ENCODE data around the gene ERRFI1.
"Not testable (repeated sequence)": the region's sequence is repeated elsewhere in the genome, so short reads cannot be mapped to it uniquely, and the experiment has no call there.

Gene ERRFI1

DNA sequence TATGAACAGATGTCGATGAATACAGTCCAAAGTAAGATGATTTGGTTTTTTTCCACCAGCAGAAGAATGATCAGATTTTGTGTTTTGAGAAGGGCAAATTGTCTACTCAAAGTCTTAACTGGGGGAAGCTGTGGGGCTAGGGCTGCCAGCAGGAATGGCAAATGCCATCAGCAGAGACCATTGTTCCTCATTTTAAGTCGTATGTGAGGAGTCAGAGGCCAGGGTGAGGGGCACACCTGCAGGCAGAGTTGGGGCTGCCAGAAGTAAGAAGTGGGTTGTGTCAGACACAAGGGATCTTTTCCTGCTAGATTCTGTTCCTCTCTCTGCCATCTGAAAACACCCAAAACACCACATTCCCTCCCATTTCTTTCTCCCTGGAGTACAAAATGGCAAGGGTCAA, 55.9 kb downstream of the ERRFI1 start:
- DNase-seq (ENCODE audit: low spot score in 2 of 2), result no peak

DNA sequence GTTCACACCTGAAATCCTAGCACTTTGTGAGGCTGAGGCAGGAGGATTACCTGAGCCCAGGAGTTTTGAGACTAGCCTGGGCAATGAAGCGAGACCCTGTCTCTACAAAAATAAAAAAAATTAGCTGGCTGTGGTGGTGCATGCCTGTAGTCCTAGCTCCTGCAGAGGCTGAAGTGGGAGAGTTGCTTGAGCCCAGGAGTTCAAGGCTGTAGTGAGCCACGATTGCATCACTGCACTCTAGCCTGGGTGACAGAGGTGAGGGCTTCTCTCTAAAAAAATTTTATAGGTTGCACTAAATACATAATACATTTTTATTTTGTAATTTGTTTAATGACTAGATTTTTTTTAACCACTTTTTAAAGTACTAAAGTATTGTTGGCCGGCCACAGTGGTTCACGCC, 58.5 kb downstream of the ERRFI1 start:
- no peak overlapping the region for H3K4me3 Mint-ChIP-seq

More for the DNA sequence above, 55.9 kb downstream of the ERRFI1 start:
- Mint-ChIP-seq H3K4me1 (peaks cover 12% of the 10 kb centered on the region), H3K9me3 (no peaks in the 10 kb centered on the region), H3K4me3 (no peak overlapping the region), H3K27me3 (no peaks in the 10 kb centered on the region), H3K36me3 (peaks cover 28% of the 10 kb centered on the region), H3K27ac (no peak overlapping the region)
- ATAC-seq (ENCODE audit: low read depth), result no peak

DNA sequence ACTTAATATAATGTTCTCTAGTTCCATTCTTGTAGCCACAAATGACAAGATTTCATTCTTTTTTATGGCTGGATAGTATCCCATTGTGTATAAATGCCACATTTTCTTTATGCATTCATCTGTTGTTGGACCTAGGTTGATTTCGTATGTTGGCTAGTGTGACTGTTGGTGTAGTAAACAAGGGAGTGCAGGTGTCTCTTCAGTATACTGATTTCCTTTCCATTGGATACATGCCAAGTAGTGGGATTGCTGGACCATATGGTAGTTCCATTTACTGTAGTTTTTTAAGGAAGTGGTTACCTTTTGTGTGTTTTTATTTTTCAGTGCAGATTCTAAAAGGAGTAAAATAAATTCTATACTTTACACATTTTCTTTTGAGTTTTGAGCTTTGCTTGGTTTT, 58.9 kb downstream of the ERRFI1 start:
- DNase-seq (ENCODE audit: low spot score in 2 of 2) (no peak), ATAC-seq (ENCODE audit: low read depth) (no peak)
- no peak overlapping the region for H3K4me3 Mint-ChIP-seq
- H3K36me3 Mint-ChIP-seq, result peaks cover 29% of the 10 kb centered on the region
- no peaks in the 10 kb centered on the region for H3K9me3 Mint-ChIP-seq
- no peak overlapping the region for H3K27ac Mint-ChIP-seq
- H3K4me1 Mint-ChIP-seq, result peaks cover 14% of the 10 kb centered on the region
- no peaks in the 10 kb centered on the region for H3K27me3 Mint-ChIP-seq

More for the DNA sequence above, 58.5 kb downstream of the ERRFI1 start:
- Mint-ChIP-seq H3K27me3 (no peaks in the 10 kb centered on the region), H3K36me3 (peaks cover 29% of the 10 kb centered on the region), H3K9me3 (no peaks in the 10 kb centered on the region), H3K4me1 (peaks cover 14% of the 10 kb centered on the region), H3K27ac (no peak overlapping the region)
- ATAC-seq (ENCODE audit: low read depth), result no peak
- no peak for DNase-seq (ENCODE audit: low spot score in 2 of 2)

DNA sequence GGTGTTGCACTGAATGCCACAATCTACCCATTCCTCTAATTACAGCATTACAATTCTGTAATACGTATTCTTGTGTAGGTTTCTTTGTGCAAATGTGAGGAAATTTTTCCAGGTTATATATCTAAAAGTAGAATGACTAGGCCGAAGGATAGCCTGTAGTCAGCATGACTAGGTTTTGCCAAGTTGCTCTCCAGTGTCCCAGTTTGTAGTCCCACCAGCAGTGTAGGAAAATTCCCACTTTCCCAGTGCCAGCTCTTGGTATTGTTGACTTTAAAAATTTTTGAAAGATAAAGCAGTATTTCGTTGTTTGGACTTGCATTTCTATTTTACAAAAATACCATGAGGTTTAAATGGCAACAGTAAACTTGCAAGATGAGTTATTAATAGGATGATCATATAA, 61.6 kb downstream of the ERRFI1 start:
- no peaks in the 10 kb centered on the region for H3K9me3 Mint-ChIP-seq
- peaks cover 17% of the 10 kb centered on the region for H3K4me1 Mint-ChIP-seq
- no peak overlapping the region for H3K27ac Mint-ChIP-seq
- DNase-seq (ENCODE audit: low spot score in 2 of 2) (no peak), ATAC-seq (ENCODE audit: low read depth) (no peak)
- H3K36me3 Mint-ChIP-seq, result peaks cover 20% of the 10 kb centered on the region
- H3K4me3 Mint-ChIP-seq, result no peak overlapping the region
- H3K27me3 Mint-ChIP-seq, result no peaks in the 10 kb centered on the region

DNA sequence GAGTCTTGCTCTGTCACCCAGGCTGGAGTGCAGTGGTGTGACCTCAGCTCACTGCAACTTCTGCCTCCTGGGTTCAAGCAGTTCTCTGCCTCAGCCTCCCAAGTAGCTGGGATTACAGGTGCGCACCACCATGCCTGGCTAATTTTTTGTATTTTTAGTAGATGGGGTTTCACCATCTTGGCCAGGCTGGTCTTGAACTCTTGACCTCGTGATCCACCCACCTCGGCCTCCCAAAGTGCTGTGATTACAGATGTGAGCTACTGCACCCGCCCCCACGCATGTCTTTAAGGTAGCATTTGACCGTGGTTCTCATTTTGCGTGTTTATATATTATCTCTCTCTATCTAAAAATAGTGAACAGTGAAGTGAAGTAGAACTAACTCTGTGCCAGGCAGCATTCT, 62.3 kb downstream of the ERRFI1 start:
- peaks cover 18% of the 10 kb centered on the region for H3K36me3 Mint-ChIP-seq

DNA sequence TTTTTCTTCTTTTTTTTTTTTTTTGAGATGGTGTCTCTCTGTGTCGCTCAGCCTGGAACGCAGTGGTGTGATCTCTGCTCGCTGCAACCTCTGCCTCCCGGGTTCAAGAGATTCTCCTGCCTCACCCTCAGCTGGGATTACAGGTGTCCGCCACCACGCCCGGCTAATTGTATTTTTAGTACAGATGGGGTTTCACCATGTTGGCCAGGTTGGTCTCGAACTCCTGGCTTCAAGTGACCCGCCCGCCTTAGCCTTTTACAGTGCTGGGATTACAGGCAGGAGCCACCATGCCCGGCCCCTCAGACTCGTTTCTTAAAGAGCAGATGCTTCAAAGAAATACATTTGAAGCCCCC, 62.8 kb downstream of the ERRFI1 start:
- DNase-seq (ENCODE audit: low spot score in 2 of 2); H3K27me3 Mint-ChIP-seq; ATAC-seq (ENCODE audit: low read depth); H3K9me3 Mint-ChIP-seq: not testable (repeated sequence)
- Mint-ChIP-seq H3K4me1 (peaks cover 15% of the 10 kb centered on the region), H3K27ac (peak overlapping the region; percentile 84), H3K4me3 (peak overlapping the region; percentile 61), H3K36me3 (peaks cover 18% of the 10 kb centered on the region)

More for the DNA sequence above, 62.3 kb downstream of the ERRFI1 start:
- H3K27ac Mint-ChIP-seq, result peak overlapping the region; percentile 84
- not testable (repeated sequence) for H3K27me3 Mint-ChIP-seq; H3K9me3 Mint-ChIP-seq; DNase-seq (ENCODE audit: low spot score in 2 of 2); ATAC-seq (ENCODE audit: low read depth)
- peaks cover 16% of the 10 kb centered on the region for H3K4me1 Mint-ChIP-seq
- peak overlapping the region; percentile 59 for H3K4me3 Mint-ChIP-seq

DNA sequence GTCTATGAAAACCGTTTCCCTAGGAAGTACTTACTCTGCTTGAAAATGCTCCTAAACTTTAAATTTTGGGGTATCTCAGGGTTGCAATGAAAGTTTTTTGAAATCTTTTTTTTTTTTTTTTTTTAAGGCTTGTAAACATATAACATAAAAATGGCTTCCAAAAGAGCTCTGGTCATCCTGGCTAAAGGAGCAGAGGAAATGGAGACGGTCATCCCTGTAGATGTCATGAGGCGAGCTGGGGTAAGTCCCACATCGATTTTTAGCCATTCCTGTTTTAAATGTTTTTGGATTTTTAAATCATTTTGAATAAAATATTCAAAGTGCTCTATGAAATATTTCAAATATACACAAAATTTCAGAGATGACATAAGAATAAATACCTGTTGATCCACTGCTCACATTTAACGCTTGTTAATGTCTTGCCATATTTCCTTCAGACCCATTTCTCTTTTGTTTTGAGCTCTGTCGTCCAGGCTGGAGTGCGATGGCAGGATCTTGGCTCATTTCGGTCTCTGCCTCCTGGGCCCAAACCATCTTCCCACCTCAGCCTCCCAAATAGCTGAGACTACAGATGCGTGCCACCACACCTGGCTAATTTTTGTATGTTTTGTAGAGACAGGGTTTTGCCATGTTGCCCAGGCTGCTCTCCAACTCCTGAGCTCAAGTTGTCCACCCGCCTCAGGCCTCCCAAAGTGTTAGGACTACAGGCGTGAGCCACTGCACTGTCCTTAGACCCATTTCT, 63.3 kb downstream of the ERRFI1 start:
- peaks cover 18% of the 10 kb centered on the region for H3K36me3 Mint-ChIP-seq

DNA sequence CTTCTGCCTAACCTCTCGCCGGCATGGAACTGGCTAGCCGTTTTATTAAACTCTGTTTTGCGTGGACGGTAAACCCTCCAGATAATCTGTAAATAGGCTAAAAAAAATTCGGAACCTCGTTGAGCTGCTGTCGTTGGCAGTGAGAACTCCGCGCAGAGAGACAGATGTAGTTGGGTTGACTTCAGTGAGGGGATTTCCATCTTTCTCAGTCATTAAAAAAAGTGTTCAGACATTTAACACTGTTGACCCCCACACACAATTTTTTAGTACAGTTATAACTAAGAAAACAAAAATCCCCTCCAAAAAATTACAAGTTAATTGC, 64.1 kb downstream of the ERRFI1 start:
- peak; percentile 44 for ATAC-seq (ENCODE audit: low read depth)

More for the DNA sequence above, 63.3 kb downstream of the ERRFI1 start:
- peak overlapping the region; percentile 97 for H3K4me3 Mint-ChIP-seq
- H3K4me1 Mint-ChIP-seq, result peaks cover 15% of the 10 kb centered on the region
- H3K9me3 Mint-ChIP-seq, result no peaks in the 10 kb centered on the region
- H3K27ac Mint-ChIP-seq, result peak overlapping the region; percentile 94
- ATAC-seq (ENCODE audit: low read depth), result no peak
- H3K27me3 Mint-ChIP-seq, result no peaks in the 10 kb centered on the region
- DNase-seq (ENCODE audit: low spot score in 2 of 2), result no peak

More for the DNA sequence above, 64.1 kb downstream of the ERRFI1 start:
- Mint-ChIP-seq H3K27ac (peak overlapping the region; percentile 94), H3K9me3 (no peaks in the 10 kb centered on the region), H3K4me1 (peaks cover 12% of the 10 kb centered on the region), H3K4me3 (peak overlapping the region; percentile 97), H3K36me3 (peaks cover 15% of the 10 kb centered on the region), H3K27me3 (no peaks in the 10 kb centered on the region)
- no peak for DNase-seq (ENCODE audit: low spot score in 2 of 2)
